Measurements from ENCODE around the gene HOXC10. TPM values are rescaled to one million over a fixed set of nuclear protein-coding genes. Genes with fewer than 3 reads are reported as not detected.

The HOXC10 gene
- polyA plus RNA-seq, 1 donor, result 57.9 TPM

- DNase-seq, result no peak
Measured at GRCh38 chr12:53950789-53951576, 34.0 kb upstream of the HOXC10 start.

GRCh38 chr12:53951577-53952334 is 33.2 kb upstream of the HOXC10 start:
- DNase-seq, result no peak

GRCh38 chr12:53952335-53952694 is 32.6 kb upstream of the HOXC10 start:
- DNase-seq, result no peak

DNA sequence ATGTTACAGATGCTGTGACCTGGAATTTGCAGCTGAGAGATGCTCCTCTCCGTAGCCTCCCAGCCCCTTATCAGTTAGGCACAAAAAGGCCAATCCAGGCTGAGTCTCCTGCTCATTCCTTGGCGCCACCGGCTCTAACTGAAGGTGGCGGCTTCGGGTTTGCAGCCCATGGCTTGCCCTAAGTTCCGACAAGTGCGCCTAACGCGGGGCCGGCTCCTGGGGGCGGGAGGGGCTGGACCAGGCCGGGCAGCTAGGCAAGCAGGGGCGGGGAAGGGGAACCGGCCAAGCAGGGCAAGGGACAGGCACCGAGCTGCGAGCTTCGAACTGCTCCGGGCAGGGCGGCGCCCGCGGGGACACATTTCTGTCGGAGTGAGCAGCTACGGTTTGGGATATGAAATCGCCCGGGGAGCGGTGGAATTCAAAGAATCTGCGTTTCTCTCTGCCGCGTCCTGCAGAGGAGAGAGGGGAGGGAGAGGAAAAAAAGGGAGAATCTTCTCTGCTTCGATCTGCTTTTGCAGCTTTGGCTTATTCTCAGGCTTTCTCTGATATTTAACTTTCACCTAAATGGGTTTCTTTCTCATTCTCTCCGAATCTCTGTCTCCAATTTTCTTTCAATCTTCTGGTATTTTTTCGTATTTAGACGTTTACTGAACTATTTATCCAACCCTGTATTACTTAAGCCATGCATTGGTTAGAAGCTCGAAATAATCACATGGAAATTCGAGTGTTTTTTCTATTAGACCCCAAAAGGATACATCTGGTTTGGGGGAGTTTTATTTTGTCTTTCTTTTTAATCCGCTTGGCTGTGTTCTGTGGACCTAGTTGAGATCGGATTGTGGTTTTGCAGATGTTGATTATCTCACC is 31.8 kb upstream of the HOXC10 start:
- no peak for DNase-seq

- DNase-seq, result no peak
Measured at GRCh38 chr12:53953831-53954693, 30.9 kb upstream of the HOXC10 start.

DNA sequence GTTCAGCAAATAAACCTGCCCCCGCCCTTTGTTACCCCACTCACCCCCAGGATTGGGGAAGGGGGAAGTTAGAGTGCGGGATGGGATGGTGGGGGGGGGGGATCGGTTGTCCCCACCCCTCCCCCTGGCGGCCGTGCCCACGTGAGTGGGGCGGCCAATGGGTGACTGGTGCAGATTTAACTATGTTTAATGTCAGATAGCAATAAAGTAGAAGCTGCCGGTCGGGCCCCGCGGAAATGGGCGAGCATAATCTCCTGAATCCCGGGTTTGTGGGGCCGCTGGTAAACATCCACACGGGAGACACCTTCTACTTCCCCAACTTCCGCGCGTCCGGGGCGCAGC is 30.3 kb upstream of the HOXC10 start, which contains the start of gene HOXC12:
HOXC12 (plus strand) TSS at position 210 of the 342 bp plus-strand sequence; CDS start at position 237, 27 bp downstream.
- no peak for DNase-seq

DNA sequence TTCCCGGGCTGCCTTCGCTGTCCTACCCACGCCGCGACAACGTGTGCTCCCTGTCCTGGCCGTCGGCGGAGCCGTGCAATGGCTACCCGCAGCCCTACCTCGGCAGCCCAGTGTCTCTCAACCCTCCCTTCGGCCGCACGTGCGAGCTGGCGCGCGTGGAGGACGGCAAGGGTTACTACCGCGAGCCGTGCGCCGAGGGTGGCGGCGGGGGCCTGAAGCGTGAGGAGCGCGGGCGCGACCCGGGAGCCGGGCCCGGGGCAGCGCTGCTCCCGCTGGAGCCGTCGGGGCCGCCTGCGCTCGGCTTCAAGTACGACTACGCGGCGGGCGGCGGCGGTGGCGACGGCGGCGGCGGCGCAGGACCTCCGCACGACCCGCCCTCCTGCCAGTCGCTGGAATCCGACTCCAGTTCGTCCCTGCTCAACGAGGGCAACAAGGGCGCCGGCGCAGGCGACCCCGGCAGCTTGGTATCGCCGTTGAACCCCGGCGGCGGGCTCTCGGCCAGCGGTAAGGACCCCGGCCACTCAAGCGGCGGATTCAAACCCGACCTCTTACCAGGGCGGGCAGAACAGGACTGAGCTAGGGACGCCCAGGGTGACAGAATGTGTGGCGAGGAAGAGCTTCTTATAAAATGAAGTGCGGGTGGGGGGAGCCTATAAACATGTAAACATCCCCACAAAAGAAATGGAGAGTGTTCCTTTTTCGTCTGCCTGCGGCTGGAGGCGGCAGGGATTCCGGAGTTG is 29.7 kb upstream of the HOXC10 start:
- DNase-seq, result no peak

DNA sequence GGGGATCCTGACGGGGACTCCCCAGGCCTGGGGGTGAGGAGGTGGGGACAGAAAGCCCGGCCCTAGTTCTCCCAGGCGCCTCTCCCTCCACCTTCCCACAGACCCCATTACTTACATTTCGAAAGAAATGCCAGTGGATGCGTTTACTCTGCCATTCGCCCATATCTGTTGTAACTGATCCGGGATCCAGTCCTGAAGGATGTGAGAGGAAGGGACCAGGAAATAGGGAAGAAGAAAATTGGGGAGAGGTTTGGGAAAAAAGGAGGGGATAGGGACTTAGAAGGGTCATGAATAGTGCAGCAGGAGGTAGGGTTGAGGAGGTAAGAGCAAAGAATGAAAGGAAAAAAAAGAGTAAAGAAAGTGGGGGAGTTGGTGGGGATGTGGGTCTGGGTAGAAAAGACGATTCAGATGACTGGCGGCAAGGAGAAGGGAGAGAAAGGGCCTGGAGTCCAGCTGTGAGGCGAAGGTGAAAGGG is 29.1 kb upstream of the HOXC10 start:
- no peak for DNase-seq

- DNase-seq, result no peak
Measured at GRCh38 chr12:53956251-53956887, 28.6 kb upstream of the HOXC10 start.

GRCh38 chr12:53956914-53957536 is 27.9 kb upstream of the HOXC10 start:
- DNase-seq, result no peak

GRCh38 chr12:53958128-53958527 is 26.8 kb upstream of the HOXC10 start:
- no peak for DNase-seq

DNA sequence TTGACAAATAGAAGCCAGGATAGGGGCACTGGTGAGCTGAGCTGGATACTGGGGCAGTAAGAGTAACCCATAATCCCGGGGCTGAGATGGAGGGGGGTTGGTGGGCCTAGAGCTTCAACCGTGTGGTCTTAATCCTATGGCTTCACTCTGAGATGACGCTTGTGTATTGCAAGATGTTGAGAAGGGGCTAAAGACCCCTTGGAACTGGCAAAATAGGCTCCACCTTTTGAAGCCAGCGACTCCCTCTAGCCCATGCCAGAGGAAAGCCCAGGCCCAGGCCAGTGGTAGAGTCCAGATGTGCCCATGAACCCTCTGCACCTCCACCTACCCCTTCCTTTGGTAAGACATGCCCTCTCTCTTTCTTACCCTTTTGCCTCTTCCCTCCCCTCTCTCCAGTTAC is 25.6 kb upstream of the HOXC10 start:
- no peak for DNase-seq

GRCh38 chr12:53960187-53961024 is 24.5 kb upstream of the HOXC10 start:
- no peak for DNase-seq

GRCh38 chr12:53961025-53961761 is 23.8 kb upstream of the HOXC10 start:
- DNase-seq, result no peak

- DNase-seq, result no peak
Measured at GRCh38 chr12:53963005-53963404, 21.9 kb upstream of the HOXC10 start.

DNA sequence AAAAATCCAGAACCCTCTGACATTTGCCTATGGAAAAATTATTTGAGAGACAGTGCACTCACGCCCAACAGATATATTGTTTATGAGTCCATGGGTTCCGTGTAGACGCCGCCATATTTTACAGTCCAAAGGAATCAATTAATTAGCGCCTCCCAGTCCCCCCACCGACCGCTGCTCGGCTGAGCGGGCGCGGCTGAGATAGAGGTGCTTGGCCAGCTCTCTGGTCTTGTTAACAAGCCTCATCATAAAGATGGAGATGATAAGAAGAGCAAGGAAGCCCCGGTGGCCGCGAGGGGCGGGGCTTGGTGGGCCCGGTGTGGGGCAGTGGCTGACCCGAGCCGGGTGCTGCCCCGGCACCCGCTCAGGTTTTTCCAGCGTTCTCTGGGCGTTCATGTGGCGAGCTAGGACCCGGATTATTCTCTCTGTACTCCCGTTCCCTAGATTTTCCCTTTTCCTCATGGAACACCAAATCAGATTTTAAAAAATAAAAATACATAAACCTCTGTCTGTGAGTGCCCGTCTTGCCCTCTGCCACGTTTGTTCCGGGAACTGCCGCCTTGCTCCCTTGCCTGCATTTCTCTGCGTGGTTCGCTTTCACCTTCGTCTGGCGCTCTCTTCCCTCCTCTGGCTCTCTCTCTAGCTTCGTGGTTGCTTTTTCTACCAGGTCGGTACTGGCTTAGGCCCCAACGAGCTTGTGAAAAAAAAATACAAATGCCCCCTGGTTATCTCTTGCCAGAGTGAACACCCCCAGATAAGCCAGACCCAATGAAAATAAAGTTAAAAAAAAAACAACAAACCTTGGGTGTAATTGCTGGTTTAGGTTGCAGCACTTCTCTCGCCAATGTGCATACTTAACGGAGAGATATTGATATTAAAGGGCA is 21.3 kb upstream of the HOXC10 start:
- no peak for DNase-seq

GRCh38 chr12:53964315-53964713 is 20.6 kb upstream of the HOXC10 start:
- DNase-seq, result no peak
